Measurements from ENCODE around the gene PHLDA2. TPM values are rescaled to one million over a fixed set of nuclear protein-coding genes. Genes with fewer than 3 reads are reported as not detected.

PHLDA2 gene
- total RNA-seq, 1 experiment from 2014 or later: 33.7 TPM

- ChIA-PET CTCF (interaction anchor here (0.7 kb wide), 1 partner anchor 902 kb away, joined by 4 read pairs; no protein-coding TSS in a partner anchor), POLR2A (ENCODE audit: low non-redundant PET) (no interaction called here)
- no peak overlapping the region for H3K4me3 ChIP-seq (ENCODE audit: low read depth, low read length, poor library complexity, severe bottlenecking)
- TF ChIP-seq EZH2 (IDR thresholded peaks at IDR 0.05; ENCODE audit: borderline replicate concordance, low read depth, low read length, poor library complexity, severe bottlenecking): no peak
- TF ChIP-seq, protein P1, sequence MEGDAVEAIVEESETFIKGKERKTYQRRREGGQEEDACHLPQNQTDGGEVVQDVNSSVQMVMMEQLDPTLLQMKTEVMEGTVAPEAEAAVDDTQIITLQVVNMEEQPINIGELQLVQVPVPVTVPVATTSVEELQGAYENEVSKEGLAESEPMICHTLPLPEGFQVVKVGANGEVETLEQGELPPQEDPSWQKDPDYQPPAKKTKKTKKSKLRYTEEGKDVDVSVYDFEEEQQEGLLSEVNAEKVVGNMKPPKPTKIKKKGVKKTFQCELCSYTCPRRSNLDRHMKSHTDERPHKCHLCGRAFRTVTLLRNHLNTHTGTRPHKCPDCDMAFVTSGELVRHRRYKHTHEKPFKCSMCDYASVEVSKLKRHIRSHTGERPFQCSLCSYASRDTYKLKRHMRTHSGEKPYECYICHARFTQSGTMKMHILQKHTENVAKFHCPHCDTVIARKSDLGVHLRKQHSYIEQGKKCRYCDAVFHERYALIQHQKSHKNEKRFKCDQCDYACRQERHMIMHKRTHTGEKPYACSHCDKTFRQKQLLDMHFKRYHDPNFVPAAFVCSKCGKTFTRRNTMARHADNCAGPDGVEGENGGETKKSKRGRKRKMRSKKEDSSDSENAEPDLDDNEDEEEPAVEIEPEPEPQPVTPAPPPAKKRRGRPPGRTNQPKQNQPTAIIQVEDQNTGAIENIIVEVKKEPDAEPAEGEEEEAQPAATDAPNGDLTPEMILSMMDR (conservative IDR thresholded peaks at IDR 0.05; ENCODE audit: low read depth, low read length): peak; percentile 45
- peak; percentile 42 for DNase-seq (ENCODE audit: low spot score)
- no peaks in the 10 kb centered on the region for H3K27me3 ChIP-seq (replicated peaks; ENCODE audit: insufficient read depth, low read depth, low read length, poor library complexity)
- no peaks in the 10 kb centered on the region for H3K9me3 ChIP-seq (ENCODE audit: low read depth, low read length, poor library complexity, severe bottlenecking)
- BruUV-seq (replicated peaks): no TSS peak
- H3K27ac ChIP-seq (ENCODE audit: low read depth, low read length, poor library complexity, severe bottlenecking): no peak overlapping the region
- H3K36me3 ChIP-seq (ENCODE audit: insufficient read depth, low read length, poor library complexity, severe bottlenecking): peaks cover 84% of the 10 kb centered on the region
- no peaks in the 10 kb centered on the region for H3K4me1 ChIP-seq (ENCODE audit: insufficient read depth, low read length, poor library complexity, severe bottlenecking)
- intact Hi-C loops (cut with micrococcal nuclease; ENCODE audit: unreplicated experiment): no loop called here
Measured at GRCh38 chr11:2975594-2975993, 46.4 kb upstream of the PHLDA2 start.

- Histone ChIP-seq H3K36me3 (ENCODE audit: insufficient read depth, low read length, poor library complexity, severe bottlenecking) (peaks cover 97% of the 10 kb centered on the region), H3K27me3 (replicated peaks; ENCODE audit: insufficient read depth, low read depth, low read length, poor library complexity) (no peaks in the 10 kb centered on the region), H3K9me3 (ENCODE audit: low read depth, low read length, poor library complexity, severe bottlenecking) (no peaks in the 10 kb centered on the region), H3K4me1 (ENCODE audit: insufficient read depth, low read length, poor library complexity, severe bottlenecking) (no peaks in the 10 kb centered on the region), H3K27ac (ENCODE audit: low read depth, low read length, poor library complexity, severe bottlenecking) (no peak overlapping the region), H3K4me3 (ENCODE audit: low read depth, low read length, poor library complexity, severe bottlenecking) (no peak overlapping the region)
- DNase-seq (ENCODE audit: low spot score): no peak
- BruUV-seq (replicated peaks): no TSS peak
- ChIA-PET POLR2A (ENCODE audit: low non-redundant PET) (no interaction called here), CTCF (no interaction called here)
- TF ChIP-seq, protein P1 (conservative IDR thresholded peaks at IDR 0.05; ENCODE audit: low read depth, low read length): no peak
- TF ChIP-seq EZH2 (IDR thresholded peaks at IDR 0.05; ENCODE audit: borderline replicate concordance, low read depth, low read length, poor library complexity, severe bottlenecking): no peak
- intact Hi-C loops (cut with micrococcal nuclease; ENCODE audit: unreplicated experiment): no loop called here
Measured at GRCh38 chr11:2974272-2974671, 45.1 kb upstream of the PHLDA2 start.

DNA sequence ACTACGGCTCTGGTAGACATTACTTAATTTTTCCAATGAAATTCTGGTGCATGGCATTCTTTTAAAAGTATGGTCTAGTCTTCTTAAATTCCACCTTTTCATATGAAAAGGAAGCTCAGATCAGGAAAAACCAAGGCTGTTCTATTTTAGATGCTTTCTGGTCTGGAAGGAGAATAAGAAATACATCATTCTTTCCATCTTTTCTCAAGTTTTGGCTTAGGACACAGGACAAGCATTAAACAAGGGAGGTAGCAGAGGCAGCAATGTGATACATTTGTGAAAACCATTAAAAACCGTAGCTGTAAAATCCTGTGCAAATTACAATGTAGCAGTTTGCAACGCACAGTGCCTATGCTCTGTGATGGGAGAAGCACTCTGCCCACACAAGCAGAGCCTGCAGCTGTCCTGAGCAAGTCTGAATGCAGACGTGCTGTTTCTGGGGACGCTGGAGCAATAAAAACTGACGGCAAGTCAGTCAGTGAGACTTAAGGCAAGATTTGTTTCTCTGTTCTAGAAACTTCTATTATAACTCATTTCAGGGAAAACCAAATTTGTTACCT is 39.2 kb upstream of the PHLDA2 start:
- no peak overlapping the region for H3K4me3 ChIP-seq (ENCODE audit: low read depth, low read length, poor library complexity, severe bottlenecking)
- no peaks in the 10 kb centered on the region for H3K27me3 ChIP-seq (replicated peaks; ENCODE audit: insufficient read depth, low read depth, low read length, poor library complexity)
- no peak for DNase-seq (ENCODE audit: low spot score)
- BruUV-seq (replicated peaks): no TSS peak
- H3K4me1 ChIP-seq (ENCODE audit: insufficient read depth, low read length, poor library complexity, severe bottlenecking): no peaks in the 10 kb centered on the region
- no peak for TF ChIP-seq EZH2 (IDR thresholded peaks at IDR 0.05; ENCODE audit: borderline replicate concordance, low read depth, low read length, poor library complexity, severe bottlenecking)
- TF ChIP-seq, protein P1 (conservative IDR thresholded peaks at IDR 0.05; ENCODE audit: low read depth, low read length): no peak
- intact Hi-C loops (cut with micrococcal nuclease; ENCODE audit: unreplicated experiment): no loop called here
- POLR2A ChIA-PET (ENCODE audit: low non-redundant PET): no interaction called here
- H3K36me3 ChIP-seq (ENCODE audit: insufficient read depth, low read length, poor library complexity, severe bottlenecking): peaks cover 93% of the 10 kb centered on the region
- CTCF ChIA-PET: no interaction called here
- H3K9me3 ChIP-seq (ENCODE audit: low read depth, low read length, poor library complexity, severe bottlenecking): no peaks in the 10 kb centered on the region
- H3K27ac ChIP-seq (ENCODE audit: low read depth, low read length, poor library complexity, severe bottlenecking): no peak overlapping the region

Data from A673 (cell line).